GM21723 (cell line): ENCODE measurements around the gene TRAPPC3L.
"Not testable (repeated sequence)": the region's sequence is repeated elsewhere in the genome, so short reads cannot be mapped to it uniquely, and the experiment has no call there.

Experiments
- ATAC-seq: cut with Tn5 transposase; IDR thresholded peaks from one replicate; pipeline ENCODE4 v1.9.1; 2021; ENCODE audit warnings: mild to moderate bottlenecking, moderate library complexity; ENCODE audit not compliant: unreplicated experiment

Gene TRAPPC3L

DNA sequence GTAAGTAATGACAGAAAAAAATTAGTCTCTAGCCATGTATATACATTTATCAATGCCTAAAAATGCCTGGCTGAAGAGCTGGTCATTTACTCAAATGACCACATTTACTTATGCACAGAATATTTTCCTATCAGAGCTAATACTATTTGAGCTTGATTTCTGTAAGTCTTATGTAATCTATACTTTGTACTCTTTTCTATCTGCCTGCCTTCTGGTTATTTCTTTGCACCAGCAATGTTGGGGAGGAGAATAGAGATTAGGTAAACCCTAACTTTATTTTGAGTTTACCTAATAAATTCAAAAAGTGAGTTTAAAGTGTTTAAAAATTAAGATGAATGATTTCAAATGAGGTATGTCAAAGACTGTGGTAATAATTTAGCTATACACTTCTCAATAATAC, 30.3 kb downstream of the TRAPPC3L start:
- no peak for ATAC-seq

DNA sequence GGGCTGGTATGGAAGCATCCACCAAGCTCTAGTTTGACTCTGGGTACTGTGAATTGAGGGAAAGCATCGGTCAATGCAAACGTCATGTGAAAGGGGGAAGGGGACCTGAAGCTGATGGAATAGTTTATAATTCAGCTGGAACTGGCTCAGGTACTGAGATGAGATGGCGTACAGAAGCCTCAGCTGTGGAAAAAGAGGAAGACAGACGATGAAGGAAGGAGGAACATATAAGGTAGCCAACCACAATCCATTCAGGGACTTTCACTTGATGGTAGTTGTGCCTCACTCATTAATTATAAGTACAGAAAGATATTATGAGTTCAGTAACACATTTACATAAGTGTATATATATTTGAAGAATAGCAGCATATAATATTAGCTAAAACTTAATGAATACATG, 31.4 kb downstream of the TRAPPC3L start:
- no peak for ATAC-seq

DNA sequence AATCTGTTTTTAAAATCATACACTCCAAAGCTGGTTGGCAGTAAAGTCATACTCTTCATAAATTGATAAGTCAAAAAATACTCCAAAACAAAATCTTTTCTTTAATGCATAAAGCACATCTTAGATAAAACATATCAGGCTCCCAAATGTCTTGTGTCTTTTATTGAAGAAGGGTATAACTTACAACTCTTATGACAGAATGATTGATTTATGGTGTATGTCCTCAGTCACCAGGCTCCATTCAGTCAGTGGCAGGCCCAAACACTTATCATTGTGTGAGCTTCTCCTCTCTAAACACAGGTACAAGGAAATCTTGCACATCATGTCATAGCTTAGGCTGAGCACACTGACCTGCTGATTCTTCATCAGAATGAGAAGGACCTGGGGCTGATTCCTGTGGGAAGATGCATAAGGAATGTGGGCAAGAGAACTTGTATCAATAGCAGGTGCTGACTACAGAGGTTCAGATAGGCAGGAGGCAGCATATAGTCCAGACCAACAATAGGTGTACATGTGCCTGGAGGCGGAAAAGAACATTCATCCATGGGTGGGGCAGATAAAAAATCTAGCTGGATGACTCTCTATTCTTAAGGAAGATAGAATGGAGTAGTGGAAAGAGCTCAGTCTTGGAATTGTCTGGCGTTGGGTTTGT, 32.1 kb downstream of the TRAPPC3L start:
- ATAC-seq, result no peak

DNA sequence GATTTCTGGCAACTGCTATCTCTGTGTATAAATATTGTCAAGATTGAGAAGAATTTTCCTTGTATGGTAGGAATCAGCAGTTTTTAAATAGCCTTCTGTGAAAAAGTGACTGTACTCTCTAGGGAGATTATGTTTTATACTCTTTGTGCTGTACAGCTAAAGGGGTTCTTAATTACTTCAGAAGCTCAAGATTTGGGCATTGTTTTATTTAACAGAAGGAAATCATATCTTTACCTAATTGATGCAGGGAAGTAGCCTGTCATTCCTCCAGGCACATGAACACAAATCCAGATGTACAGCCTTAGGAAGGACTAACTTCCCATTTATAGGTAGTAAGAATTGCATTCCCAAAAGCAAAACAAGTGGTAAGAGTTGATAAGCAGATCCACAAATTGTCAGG, 32.8 kb downstream of the TRAPPC3L start:
- ATAC-seq, result no peak

DNA sequence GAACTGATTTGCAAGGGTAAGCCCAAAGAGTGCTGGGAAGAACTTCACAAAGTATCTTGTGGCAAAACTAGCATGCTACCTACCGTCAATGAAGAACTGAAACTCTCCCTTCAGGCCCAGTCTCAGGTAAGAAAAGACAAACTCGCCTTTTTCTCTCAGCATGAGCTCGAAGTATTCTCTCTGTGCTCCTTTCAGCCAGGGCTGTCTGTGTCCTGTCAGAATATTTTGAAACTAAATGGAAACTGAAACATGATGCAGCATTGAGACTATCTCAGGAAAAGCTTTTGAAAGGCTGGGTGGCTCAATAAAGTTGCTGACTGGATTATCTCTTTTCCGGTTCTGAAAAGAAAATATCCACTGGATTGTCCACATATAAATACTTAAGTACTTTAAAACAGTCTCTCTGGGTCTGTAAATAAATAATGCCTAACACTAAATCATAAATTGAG, 33.3 kb downstream of the TRAPPC3L start:
- ATAC-seq, result peak; percentile 81

DNA sequence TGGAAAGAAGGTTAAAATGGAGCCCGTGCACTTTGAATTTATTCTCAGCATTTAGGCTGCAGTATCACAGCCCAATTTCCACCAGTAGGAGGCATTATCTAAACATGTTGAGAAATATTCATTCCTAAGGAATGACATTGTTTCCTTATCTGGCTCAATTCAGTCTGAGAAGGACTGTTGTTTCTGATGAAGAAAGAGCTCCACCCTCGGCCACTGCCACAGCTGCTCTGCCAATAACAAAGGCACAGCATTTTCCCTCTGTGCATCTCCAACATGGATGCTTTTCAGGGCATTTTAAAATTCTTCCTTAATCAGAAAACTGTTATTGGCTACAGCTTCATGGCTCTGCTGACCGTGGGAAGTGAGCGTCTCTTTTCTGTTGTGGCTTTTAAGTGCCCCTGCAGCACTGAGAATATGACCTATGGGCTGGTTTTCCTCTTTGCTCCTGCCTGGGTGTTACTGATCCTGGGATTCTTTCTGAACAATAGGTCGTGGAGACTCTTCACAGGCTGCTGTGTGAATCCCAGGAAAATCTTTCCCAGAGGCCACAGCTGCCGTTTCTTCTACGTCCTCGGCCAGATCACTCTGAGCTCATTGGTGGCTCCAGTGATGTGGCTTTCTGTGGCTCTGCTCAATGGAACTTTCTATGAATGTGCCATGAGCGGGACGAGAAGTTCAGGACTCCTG, 33.9 kb downstream of the TRAPPC3L start, which contains the start of gene CALHM5:
TSS of gene CALHM5 (plus strand) at position 216 of the 687 bp plus-strand sequence. CDS start at position 274, 58 bp downstream.
- ATAC-seq, result no peak

DNA sequence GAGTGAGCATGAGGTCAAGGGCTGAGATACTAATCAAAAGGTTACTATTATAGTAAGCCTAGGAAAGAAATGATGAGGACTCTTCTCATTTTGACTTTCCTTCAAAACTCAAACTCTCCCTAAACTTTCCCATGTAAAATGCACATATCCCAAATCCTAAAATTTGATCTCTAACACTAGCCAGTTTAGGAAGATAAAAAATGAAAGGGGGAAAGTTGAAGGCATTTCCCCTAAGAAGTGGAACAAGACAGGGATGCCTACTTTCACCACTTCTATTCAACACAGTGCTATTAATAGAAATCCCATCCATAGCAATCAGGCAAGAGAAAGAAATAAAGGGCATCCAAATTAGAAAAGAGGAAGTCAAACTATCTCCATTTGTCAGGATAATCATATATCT, 37.0 kb downstream of the TRAPPC3L start:
- ATAC-seq, result no peak

DNA sequence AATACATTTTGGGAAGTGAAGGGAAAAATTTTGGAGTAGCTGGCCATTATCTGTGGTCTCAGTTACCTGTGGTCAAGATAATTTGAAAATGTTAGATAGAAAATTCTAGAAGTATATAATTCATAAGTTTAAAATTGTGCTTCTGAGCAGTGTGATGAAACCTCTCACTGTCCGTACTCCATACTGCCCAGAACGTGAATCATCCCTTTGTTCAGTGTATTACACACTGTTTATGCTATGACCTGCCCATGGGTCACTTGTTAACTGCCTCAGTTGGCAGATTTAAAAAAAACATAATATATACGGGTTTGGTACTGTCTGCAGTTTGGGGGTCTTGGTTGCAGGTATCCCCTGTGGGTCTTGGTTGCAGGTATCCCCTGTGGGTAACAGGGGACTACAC, 38.2 kb downstream of the TRAPPC3L start:
- no peak for ATAC-seq

DNA sequence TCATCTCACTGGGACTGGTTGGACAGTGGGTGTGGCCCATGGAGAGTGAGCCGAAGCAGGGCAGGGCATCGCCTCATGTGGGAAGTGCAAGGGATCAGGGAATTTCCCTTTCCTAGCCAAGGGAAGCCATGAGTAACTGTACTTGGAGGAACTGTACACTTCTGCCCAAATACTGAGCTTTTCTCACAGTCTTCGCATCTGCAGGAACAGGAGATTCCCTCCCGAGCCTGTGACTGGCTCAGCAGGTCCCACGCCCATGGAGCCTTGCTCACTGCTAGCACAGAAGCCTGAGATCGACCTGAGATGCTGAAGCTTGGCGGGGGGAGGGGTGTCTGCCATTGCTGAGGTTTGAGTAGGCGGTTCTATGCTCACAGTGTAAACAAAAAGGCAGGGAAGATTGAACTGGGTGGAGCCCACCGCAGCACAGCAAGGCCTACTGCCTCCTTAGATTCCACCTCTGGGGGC, 44.5 kb downstream of the TRAPPC3L start:
- ATAC-seq, result no peak

DNA sequence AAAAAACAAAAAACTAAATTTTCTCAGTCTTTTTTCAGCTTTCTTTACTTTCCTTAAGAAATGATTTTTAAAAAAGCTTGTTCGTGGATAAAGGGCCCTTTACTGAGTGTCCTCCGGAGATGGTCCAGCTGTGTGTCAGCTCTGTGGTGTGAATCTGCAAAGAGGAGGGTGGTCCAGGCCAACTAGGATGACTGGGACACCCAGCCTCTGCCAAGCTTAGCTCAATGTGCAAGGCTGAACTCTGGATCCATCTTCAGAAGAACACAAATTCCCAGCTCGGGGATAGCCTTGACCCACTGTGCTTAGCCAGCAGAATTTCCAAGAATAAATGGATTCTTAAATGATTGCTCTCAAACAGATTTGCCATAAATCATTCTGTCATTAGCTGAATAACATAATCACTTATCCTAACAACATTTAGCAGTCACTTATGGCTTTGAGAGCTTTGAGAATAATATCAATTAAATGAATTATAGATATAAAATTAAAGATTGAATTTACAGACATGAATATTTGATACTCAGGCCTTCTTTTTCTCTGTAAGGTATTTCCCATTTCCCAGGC, 48.3 kb downstream of the TRAPPC3L start:
- no peak for ATAC-seq

DNA sequence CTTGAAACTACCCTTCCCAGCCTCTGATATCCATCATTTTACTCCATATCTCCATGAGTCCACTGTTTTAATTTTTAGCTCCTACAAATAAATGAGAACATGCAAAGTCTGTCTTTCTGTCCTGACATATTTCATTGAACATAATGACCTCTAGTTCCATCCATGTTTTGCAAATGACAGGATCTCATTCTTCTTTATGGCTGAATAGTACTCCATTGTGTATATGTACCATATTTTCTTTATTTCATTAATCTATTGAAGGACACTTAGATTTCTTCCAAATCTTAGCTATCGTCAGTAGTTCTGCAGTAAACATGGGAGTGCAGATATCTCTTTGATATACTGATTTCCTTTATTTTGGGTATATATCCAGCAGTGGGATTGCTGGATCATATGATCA, 50.3 kb downstream of the TRAPPC3L start:
- not testable (repeated sequence) for ATAC-seq

DNA sequence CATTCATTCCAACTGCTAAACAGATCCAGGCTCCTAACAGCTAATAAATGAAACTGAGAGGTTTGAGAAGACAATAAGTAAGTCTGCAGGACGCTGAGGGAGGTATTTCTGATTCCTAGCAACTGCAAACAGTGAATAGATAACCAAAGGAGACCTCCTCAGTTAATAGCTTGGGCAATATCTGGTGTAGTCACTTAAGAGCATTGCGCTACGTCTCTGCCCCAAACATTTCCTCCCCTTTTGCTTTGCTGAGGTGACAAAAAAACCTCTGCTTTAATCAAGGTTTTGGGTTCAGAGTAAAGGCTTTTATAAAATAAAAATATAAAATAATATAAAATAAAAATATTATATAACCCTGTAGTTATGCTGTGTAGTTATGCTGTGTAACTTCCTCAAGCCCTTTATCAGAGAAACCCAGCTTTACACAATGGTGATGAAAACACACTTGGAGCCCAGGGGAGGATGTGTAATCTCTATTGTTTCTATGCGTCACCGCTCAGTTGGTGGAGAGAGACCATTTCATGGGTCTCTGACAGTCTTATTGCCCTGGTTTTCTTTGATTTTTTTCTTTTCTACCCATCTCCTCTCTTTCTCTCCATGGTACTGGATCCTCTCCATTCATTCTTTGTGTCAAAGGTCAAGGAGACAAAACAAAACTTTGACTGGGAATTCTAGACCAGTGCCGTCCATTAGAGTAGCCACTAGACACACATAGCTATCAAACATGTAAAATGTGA, 53.0 kb downstream of the TRAPPC3L start:
- ATAC-seq, result no peak

DNA sequence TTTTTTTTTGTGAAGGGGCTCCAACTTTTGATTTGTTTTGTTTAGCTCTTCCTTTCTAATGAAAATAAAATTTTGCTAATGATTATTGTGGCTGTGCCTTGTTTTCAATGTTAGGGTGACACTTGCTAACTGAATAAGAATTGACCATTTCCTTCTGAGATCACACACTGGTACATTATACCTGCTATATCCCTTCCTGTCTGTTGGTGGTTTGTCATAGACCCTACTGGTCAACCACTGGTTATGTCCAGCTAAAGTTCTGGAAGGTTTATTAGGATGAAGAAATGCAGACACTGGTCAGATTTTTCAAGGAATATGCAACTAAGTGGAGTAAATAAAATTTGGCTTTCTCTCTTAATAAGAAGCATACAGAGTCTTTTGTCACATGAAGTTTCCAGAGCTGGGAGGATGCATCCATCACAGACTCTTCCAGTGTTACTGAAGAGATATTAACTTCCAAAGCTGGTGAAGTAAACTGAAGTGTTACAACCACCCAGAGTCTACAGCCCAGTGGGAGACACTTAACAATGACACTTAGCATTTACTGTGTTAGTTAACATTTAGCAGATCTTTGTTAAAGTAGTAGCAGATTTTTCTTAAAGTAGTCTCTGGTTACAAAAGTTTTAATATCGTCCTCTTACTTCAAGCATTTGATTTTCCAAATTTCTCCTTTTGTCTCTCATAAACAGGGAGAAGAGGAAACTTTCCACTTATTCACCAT, 53.7 kb downstream of the TRAPPC3L start:
- ATAC-seq, result no peak

DNA sequence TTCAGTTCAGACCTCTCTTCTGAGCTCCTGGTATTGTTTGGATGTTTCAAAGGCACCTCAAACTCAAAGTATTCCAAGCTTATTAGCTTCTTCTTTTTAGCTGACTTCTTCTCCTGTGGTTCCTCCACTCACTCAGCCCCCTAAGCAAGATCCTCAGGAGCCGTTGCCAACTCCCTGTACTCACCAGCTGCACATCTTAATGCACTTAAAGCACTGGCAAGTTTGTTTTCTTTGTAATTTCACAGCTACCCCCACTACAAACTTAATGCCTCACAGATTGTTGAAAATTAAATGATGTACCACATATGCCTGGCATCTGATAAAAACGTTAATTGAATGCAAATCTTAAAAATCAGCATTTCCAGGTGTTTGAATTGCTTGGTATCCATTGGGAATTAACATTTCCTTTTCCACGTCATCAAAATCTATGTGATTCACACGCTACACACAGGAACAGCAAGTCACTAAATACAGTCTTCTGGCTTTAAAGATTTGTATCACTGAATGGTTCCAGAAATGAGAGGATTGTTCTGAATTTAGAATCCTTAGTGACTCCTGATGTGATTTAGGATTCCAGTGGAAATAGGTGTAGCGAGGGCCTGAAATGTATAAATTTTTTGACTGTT, 59.8 kb downstream of the TRAPPC3L start:
- ATAC-seq, result no peak

DNA sequence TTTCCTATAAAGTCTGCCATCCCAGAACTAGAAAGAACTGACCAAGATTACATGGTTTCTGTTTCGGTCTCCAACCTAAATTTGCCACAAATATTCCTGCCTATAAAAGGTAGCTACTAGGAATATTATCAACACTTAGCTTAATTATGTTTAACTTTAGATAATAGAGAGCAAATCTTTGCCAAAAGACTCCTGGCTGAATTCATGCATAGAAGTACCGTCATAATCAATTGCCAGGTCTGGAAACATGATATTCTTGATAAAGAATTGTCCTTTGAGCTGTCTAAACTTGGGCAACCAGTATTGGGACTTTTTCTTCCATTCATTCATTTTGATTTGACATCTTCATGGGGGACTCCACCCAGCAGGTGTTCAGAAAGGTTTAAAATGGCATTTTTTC, 61.9 kb downstream of the TRAPPC3L start:
- no peak for ATAC-seq

DNA sequence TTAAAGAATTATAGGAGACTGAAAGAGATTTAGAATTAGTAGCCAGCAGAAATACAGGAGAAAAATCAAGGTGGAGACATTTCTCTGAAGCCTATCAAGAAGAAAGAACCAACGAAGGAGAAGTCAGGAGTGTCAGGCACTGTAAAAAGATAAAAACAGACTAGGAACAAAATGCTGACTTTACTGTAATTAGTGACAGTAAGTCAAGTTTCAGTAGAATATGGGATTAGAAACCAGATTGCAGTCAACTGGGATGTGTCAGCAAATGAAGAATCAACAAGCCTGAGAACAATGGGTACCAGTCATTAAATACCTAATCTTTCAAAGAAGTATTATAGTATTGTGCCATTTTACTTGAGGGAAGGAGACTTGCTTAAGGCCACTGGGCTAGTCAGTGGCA, 62.7 kb downstream of the TRAPPC3L start:
- no peak for ATAC-seq

DNA sequence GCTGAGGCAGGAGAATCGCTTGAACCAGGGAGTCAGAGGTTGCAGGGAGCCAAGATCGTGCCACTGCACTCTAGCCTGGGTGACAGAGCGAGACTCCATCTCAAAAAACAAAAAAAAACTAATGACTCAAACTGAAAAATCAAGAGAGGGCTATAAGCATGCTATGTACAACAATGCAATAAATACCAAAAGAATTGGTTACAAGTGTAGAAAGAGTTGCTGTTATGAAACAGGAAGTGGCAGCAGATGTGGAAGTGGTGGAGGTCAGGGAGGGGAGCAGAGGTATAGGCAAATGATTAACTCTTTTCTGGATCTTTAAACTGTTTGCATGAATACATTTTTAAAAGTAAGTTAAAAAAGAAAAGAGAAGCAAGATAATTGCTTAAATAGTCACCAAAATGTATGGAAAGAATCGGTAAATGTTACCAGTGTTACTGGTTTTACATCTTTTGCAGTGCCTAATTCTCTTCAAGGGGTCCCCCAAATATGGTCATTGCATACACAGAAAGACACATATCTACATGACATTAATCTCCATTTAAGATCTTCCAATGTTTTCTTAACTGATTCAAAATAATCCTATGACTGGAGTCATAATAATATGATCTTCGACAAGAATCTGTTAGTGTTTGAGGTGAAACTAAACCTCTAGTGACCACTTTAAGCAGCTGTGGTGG, 69.3 kb downstream of the TRAPPC3L start:
- peak; percentile 100 for ATAC-seq

DNA sequence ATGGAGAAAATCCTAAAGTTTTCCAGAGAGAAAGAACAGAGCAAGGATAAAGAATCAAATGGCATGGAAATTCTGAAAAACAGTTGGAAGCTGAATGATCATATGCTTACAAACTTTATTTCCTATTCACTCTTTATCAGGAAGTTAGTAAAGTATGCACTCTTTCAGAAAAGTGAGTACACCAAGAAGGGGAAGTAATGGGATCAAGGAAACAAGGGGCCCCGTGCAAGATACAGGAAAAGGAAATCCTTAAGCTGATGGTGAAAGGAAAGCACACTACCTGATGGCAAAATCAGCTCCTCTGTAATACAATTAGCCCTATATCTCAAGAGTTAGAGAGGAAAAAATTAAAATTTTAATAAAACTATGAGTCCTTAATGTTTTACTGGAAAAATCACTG, 70.3 kb downstream of the TRAPPC3L start:
- ATAC-seq, result no peak

DNA sequence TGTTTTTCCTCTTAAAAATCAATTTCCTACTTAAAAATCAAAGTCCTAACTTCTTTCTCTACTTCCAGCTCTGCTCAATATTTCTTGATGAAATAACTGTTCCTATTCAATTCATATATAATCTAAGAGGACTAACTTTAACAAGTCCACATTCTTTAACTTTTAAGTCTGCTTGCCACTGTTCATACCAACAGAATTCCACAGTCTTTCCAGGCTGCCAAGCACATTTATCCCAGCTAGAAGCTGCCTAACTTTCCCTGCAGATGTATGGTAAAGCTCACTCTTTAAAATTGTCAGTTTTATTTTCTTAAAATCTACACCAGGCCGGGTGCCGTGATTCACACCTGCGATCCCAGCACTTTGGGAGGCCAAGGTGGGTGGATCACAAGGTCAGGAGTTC, 72.8 kb downstream of the TRAPPC3L start:
- ATAC-seq, result no peak

DNA sequence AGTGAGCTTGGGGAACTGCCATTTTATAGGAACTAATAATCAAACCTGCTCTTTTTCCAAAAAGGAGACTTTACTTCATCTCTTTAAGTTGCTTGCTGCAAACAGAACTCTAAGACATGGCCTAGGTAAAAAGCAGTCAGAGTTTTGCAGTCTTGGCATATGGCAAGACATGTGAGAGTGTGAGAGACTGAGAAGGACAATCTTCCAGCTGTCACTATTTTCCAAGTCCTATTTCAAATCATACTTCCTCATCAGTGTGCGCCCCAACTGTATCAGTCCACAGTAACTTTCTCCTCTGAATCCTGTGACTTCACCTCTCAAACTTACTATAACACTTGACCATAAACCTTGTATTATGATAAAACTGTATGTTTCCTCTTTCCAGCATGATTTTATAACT, 74.0 kb downstream of the TRAPPC3L start:
- ATAC-seq, result no peak
